Inferior parietal cortex (tissue), 1 donor: ENCODE measurements around the gene CYP3A7.
"Not testable (repeated sequence)": the region's sequence is repeated elsewhere in the genome, so short reads cannot be mapped to it uniquely, and the experiment has no call there.

ENCODE experiments used
- DNase-seq: peaks from one replicate; pipeline ENCODE4 v3.0.0-alpha.2; 2016; ENCODE audit errors: extremely low spot score

CYP3A7 gene

GRCh38 chr7:99734987-99735386 lies at the start of gene CYP3A7:
Gene CYP3A7 (minus strand): TSS chr7:99735196. CDS start chr7:99735093, 103 bp downstream.
- no peak for DNase-seq

GRCh38 chr7:99784007-99784406 lies 49.0 kb upstream of the CYP3A7 start, which contains the start of gene CYP3A4:
Gene CYP3A4 (minus strand): TSS chr7:99784184. CDS start chr7:99784081, 103 bp downstream.
- DNase-seq = no peak

GRCh38 chr7:99782012-99782953 lies 47.3 kb upstream of the CYP3A7 start:
- DNase-seq = no peak

GRCh38 chr7:99780588-99780987 lies 45.6 kb upstream of the CYP3A7 start:
- DNase-seq = no peak

- DNase-seq = no peak
These were observed 45.0 kb upstream of the CYP3A7 start for GRCh38 chr7:99779949-99780348.

- no peak for DNase-seq
These were observed 43.9 kb upstream of the CYP3A7 start for GRCh38 chr7:99778880-99779279.

- not testable (repeated sequence) for DNase-seq
These were observed 38.4 kb upstream of the CYP3A7 start for GRCh38 chr7:99773395-99773794.

GRCh38 chr7:99772565-99772964 lies 37.6 kb upstream of the CYP3A7 start:
- DNase-seq = no peak

- not testable (repeated sequence) for DNase-seq
These were observed 34.5 kb upstream of the CYP3A7 start for GRCh38 chr7:99769494-99769893.

GRCh38 chr7:99768471-99768870 lies 33.5 kb upstream of the CYP3A7 start:
- no peak for DNase-seq

- no peak for DNase-seq
These were observed 32.7 kb upstream of the CYP3A7 start for GRCh38 chr7:99767662-99768061.

- DNase-seq = no peak
These were observed 31.6 kb upstream of the CYP3A7 start for GRCh38 chr7:99766484-99767099.

- no peak for DNase-seq
These were observed 29.5 kb upstream of the CYP3A7 start for GRCh38 chr7:99764478-99764877.

- peak; percentile 4 for DNase-seq
These were observed 27.8 kb upstream of the CYP3A7 start for GRCh38 chr7:99762680-99763327.

GRCh38 chr7:99755085-99755484 lies 20.1 kb upstream of the CYP3A7 start:
- no peak for DNase-seq

- no peak for DNase-seq
These were observed 17.4 kb upstream of the CYP3A7 start for GRCh38 chr7:99752356-99752755.

- not testable (repeated sequence) for DNase-seq
These were observed 16.5 kb upstream of the CYP3A7 start for GRCh38 chr7:99751322-99752052.

- no peak for DNase-seq
These were observed 14.0 kb upstream of the CYP3A7 start for GRCh38 chr7:99748846-99749579.

- not testable (repeated sequence) for DNase-seq
These were observed 11.9 kb upstream of the CYP3A7 start for GRCh38 chr7:99746915-99747314.

- DNase-seq = not testable (repeated sequence)
These were observed 10.4 kb upstream of the CYP3A7 start for GRCh38 chr7:99745395-99745794.
